ENCODE measurements around the gene ATG7.
"Not testable (repeated sequence)": the region's sequence is repeated elsewhere in the genome, so short reads cannot be mapped to it uniquely, and the experiment has no call there.

The ATG7 gene

DNA sequence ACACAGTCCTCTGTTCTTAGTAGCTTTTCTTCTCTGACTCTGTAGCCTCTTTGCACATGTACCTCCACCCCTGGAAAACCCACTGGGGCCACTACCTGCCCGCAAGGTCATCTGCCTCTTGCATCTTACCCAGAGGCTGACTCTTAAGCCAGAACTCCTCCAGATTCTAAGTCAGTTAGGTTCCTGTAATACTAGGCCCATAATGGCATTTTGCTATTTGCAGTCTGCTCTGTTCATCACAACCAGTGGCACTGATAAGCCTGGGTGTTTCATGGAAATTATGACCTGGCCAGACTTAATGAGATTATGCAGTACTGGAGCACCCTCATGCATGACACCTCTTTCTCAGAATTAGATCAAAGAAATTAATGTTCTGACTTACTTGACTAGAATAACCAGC, 31.7 kb upstream of the ATG7 start:
- Histone ChIP-seq H3K9ac (ENCODE audit: low read length) (no peak overlapping the region), H3K36me3 (ENCODE audit: control insufficient read depth, insufficient read depth, low read length) (no peaks in the 10 kb centered on the region), H3K4me3 (ENCODE audit: low read length) (no peak overlapping the region), H3K4me1 (ENCODE audit: control insufficient read depth, insufficient read depth, low read length) (no peaks in the 10 kb centered on the region), H3K27me3 (ENCODE audit: control insufficient read depth, insufficient read depth, low read length) (no peaks in the 10 kb centered on the region), H3K27ac (ENCODE audit: low read depth, low read length) (no peak overlapping the region)

DNA sequence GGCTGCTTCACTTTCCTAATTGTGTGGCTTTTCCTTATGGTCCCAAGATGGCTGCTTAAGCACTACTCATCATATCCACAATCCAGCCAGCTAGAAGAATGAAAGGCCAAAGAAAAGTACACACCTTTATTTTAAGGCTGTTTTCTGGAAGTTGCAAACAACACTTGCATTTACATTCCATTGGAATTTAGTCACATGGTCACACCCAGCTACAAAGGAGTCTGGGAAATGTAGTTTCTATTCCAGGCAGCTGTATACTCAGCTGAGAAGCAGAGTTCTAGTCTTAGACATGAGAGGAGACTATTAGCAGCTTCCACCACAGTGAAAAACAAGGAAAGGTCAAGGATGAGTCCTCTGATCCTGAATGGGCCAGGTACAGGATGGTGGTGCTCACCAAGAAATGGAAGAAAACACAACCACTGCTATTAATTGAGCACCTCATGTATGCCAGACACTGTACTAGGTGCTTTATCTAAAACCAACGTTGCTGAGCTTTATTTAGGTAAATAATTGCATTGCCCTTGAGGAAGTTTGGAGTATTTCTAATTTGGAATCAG, 28.0 kb upstream of the ATG7 start:
- Histone ChIP-seq H3K27ac (ENCODE audit: low read depth, low read length) (no peak overlapping the region), H3K9ac (ENCODE audit: low read length) (no peak overlapping the region), H3K4me1 (ENCODE audit: control insufficient read depth, insufficient read depth, low read length) (no peaks in the 10 kb centered on the region), H3K27me3 (ENCODE audit: control insufficient read depth, insufficient read depth, low read length) (no peaks in the 10 kb centered on the region), H3K4me3 (ENCODE audit: low read length) (no peak overlapping the region), H3K36me3 (ENCODE audit: control insufficient read depth, insufficient read depth, low read length) (no peaks in the 10 kb centered on the region)

DNA sequence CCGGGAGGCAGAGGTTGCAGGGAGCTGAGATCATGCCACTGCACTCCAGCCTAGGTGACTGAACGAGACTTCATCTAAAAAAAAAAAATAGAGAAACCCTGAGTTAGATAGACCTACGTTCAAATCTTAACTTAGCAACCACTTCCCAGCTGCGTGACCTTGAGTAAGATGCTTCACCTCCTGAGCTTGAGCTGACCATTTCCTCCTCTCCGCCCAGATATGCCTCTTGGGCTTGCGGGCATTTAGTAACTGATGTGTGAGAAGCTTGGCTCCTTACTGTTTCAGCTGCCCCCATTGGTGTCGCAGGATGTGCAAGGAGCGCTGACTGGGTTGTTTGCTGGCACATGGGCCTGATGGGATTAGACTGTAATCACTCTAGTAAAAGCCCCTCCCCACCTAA, 26.9 kb upstream of the ATG7 start:
- no peak overlapping the region for H3K9ac ChIP-seq (ENCODE audit: low read length)
- H3K4me1 ChIP-seq (ENCODE audit: control insufficient read depth, insufficient read depth, low read length) = no peaks in the 10 kb centered on the region
- no peaks in the 10 kb centered on the region for H3K27me3 ChIP-seq (ENCODE audit: control insufficient read depth, insufficient read depth, low read length)
- H3K36me3 ChIP-seq (ENCODE audit: control insufficient read depth, insufficient read depth, low read length) = no peaks in the 10 kb centered on the region
- no peak overlapping the region for H3K27ac ChIP-seq (ENCODE audit: low read depth, low read length)
- no peak overlapping the region for H3K4me3 ChIP-seq (ENCODE audit: low read length)

DNA sequence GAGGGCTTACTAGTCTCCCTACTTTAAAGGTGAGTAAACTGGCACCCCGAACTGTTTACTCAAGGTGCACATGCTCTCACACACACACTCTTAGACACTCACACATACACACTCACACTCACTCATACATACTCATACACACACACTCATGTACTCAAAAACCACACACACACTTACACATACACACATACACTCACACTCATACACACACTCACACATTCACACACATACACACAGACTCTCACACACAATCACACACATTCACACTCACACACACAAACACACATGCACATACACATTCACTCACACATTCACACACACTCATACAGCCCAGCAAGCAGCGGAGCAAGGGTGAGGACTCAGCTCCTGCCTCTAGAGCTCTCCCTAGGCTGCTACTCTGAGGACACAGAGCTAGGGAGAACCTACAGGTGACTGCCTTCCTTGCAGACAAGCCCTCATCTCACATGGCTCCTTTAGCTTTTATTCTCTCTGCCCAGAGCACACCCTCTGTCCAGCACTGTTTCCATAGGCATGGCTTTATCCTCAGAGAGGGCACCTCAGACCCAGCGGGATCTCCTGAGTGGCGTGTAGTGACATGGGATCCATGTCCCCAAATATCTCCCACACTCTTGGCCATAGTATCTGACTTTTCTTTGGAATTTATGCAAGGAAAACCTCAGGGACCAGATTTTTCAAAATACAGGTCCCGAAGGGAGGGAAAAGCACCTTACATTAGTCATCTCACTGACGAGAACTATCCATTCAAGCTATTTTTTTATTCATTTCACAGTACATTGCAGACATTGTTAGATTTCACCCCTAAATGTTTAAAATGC, 26.2 kb upstream of the ATG7 start:
- no peaks in the 10 kb centered on the region for H3K4me1 ChIP-seq (ENCODE audit: control insufficient read depth, insufficient read depth, low read length)
- H3K9ac ChIP-seq (ENCODE audit: low read length) = no peak overlapping the region
- no peak overlapping the region for H3K4me3 ChIP-seq (ENCODE audit: low read length)
- no peaks in the 10 kb centered on the region for H3K27me3 ChIP-seq (ENCODE audit: control insufficient read depth, insufficient read depth, low read length)
- no peaks in the 10 kb centered on the region for H3K36me3 ChIP-seq (ENCODE audit: control insufficient read depth, insufficient read depth, low read length)
- H3K27ac ChIP-seq (ENCODE audit: low read depth, low read length) = no peak overlapping the region

DNA sequence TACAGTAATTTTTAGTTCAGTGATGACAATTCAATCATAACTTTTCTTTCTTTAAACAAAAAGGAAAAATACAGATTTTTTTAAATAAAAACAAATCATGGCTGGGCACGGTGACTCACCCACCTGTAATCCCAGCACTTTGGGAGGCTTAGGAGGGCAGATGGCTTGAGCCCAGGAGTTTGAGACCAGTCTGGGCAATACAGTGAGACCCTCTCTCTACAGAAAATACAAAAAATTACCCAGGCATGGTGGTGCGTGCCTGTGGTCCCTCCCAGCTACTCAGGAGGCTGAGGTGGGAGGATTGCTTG, 25.6 kb upstream of the ATG7 start:
- Histone ChIP-seq H3K36me3 (ENCODE audit: control insufficient read depth, insufficient read depth, low read length) (no peaks in the 10 kb centered on the region), H3K9ac (ENCODE audit: low read length) (no peak overlapping the region), H3K4me3 (ENCODE audit: low read length) (no peak overlapping the region), H3K4me1 (ENCODE audit: control insufficient read depth, insufficient read depth, low read length) (no peaks in the 10 kb centered on the region), H3K27ac (ENCODE audit: low read depth, low read length) (no peak overlapping the region), H3K27me3 (ENCODE audit: control insufficient read depth, insufficient read depth, low read length) (no peaks in the 10 kb centered on the region)

DNA sequence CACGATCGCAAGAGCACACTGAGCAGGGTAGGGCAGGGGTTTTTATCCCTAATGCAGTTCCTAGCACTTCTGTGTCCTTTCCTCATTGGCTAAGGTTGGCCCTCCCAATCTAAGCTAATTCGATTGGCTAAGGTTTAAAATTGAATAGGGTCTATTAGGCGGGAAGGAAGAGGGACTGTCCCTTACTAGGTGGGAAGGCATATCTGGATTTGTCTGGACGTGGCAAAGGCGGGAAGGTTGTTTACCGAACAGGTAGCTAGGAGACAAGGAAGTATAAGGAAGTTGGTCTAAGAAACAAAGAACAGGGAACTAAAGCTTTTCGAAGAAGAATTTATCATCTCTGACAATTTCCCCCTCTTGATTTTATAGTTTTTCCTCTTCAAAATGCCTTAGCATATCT, 24.8 kb upstream of the ATG7 start:
- Histone ChIP-seq H3K27ac (ENCODE audit: low read depth, low read length) (no peak overlapping the region), H3K4me3 (ENCODE audit: low read length) (no peak overlapping the region), H3K9ac (ENCODE audit: low read length) (no peak overlapping the region), H3K4me1 (ENCODE audit: control insufficient read depth, insufficient read depth, low read length) (no peaks in the 10 kb centered on the region), H3K36me3 (ENCODE audit: control insufficient read depth, insufficient read depth, low read length) (no peaks in the 10 kb centered on the region), H3K27me3 (ENCODE audit: control insufficient read depth, insufficient read depth, low read length) (no peaks in the 10 kb centered on the region)

DNA sequence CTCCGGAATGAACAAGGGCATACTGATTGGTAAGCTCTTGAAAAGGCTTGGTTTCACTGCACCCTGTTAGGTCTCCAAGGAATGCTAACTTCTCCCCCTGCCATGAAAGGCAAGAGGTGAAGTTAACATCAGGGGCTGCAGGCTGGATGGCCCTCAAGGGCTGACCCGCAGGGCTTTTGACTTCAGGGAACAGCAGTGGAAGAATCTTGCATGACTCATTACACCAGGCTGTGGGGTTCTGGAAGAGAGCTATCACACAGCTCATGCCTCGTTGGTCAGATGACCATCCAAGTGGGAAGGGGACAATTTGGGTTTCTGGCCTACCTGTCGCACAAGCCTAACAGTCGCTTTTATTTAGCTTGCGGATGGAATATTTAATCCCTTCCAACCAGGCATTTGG, 23.6 kb upstream of the ATG7 start:
- H3K27ac ChIP-seq (ENCODE audit: low read depth, low read length) = no peak overlapping the region
- no peaks in the 10 kb centered on the region for H3K27me3 ChIP-seq (ENCODE audit: control insufficient read depth, insufficient read depth, low read length)
- no peak overlapping the region for H3K4me3 ChIP-seq (ENCODE audit: low read length)
- no peaks in the 10 kb centered on the region for H3K4me1 ChIP-seq (ENCODE audit: control insufficient read depth, insufficient read depth, low read length)
- H3K36me3 ChIP-seq (ENCODE audit: control insufficient read depth, insufficient read depth, low read length) = no peaks in the 10 kb centered on the region
- H3K9ac ChIP-seq (ENCODE audit: low read length) = no peak overlapping the region

DNA sequence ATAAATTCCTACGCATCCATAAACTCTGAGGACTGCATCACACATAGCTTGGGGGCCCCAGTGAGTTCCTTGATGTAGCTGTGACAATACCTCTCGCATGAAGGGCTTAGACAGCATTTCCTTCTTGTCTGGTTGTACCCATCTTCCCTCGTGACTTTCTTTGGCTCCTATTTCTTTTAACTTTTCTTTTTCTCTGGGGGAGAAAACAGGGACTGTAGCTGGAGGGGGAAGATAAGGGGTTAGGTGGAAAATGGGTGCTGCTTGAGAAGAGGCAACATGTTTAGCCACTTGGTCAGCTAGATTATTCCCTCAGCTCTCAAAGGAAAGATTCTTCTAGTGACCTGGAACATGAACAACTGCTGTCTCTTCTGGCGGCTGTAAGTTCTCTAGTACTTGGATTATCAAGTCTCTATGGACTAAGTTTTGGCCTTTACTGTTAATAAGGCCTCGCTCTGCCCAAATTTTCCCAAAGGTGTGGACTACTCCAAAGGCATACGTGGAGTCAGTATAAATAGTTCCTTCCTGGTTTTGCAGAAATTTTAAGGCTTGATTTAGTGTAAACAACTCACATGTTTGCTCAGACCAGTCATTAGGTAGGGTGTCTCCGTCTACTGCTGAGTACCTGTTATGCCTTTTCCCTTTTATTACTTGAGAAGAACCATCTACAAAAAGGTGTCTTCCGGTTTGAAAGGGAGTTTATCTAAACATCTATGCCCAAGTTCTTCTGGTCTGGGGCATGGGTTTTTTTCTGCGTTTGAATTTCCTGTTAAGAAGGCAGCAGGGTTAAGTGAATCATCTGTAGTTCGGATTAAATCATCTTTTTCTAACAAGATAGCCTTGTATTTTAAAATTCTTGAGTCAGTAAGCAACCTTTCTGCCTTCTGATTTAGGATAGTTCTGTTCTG, 21.0 kb upstream of the ATG7 start:
- Histone ChIP-seq H3K4me1 (ENCODE audit: control insufficient read depth, insufficient read depth, low read length) (no peaks in the 10 kb centered on the region), H3K36me3 (ENCODE audit: control insufficient read depth, insufficient read depth, low read length) (no peaks in the 10 kb centered on the region), H3K27ac (ENCODE audit: low read depth, low read length) (no peak overlapping the region), H3K27me3 (ENCODE audit: control insufficient read depth, insufficient read depth, low read length) (no peaks in the 10 kb centered on the region), H3K9ac (ENCODE audit: low read length) (no peak overlapping the region), H3K4me3 (ENCODE audit: low read length) (no peak overlapping the region)

DNA sequence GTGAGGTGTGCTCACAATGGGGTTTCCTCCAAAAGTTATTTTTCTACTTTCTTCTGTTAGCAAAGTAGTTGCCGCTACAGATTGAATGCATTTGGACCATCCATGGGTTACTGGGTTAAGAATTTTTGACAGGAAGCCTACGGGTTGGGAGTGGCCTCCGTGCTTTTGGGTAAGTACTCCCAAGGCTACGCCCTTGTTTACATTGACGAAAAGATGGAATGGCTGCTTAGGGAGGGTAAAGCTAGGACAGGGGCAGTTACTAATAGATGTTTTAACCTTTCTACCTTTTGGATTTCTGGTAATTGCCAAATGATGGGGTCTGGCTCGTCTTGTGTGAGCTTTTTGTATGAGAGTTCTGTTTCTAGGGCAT, 20.4 kb upstream of the ATG7 start:
- H3K4me1 ChIP-seq (ENCODE audit: control insufficient read depth, insufficient read depth, low read length) = no peaks in the 10 kb centered on the region
- H3K9ac ChIP-seq (ENCODE audit: low read length) = no peak overlapping the region
- no peak overlapping the region for H3K27ac ChIP-seq (ENCODE audit: low read depth, low read length)
- no peaks in the 10 kb centered on the region for H3K36me3 ChIP-seq (ENCODE audit: control insufficient read depth, insufficient read depth, low read length)
- H3K27me3 ChIP-seq (ENCODE audit: control insufficient read depth, insufficient read depth, low read length) = no peaks in the 10 kb centered on the region
- no peak overlapping the region for H3K4me3 ChIP-seq (ENCODE audit: low read length)

DNA sequence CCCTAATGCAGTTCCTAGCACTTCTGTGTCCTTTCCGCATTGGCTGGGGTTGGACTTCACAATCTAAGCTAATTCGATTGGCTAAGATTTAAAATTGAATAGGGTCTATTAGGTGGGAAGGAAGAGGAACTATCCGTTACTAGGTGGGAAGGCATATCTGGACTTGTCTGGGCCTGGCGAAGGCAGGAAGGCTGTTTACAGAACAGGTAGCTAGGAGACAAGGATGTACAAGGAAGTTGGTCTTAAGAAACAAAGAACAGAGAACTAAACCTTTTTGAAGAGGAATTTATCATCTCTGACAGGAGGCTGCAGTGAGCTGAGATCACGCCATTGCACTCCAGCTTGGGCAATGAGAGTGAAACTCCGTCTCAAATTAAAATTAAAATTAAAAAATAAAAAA, 17.3 kb upstream of the ATG7 start:
- H3K36me3 ChIP-seq (ENCODE audit: control insufficient read depth, insufficient read depth, low read length) = peaks cover 11% of the 10 kb centered on the region
- H3K27ac ChIP-seq (ENCODE audit: low read depth, low read length) = no peak overlapping the region
- no peak overlapping the region for H3K4me3 ChIP-seq (ENCODE audit: low read length)
- H3K9ac ChIP-seq (ENCODE audit: low read length) = no peak overlapping the region
- no peaks in the 10 kb centered on the region for H3K27me3 ChIP-seq (ENCODE audit: control insufficient read depth, insufficient read depth, low read length)
- H3K4me1 ChIP-seq (ENCODE audit: control insufficient read depth, insufficient read depth, low read length) = no peaks in the 10 kb centered on the region

DNA sequence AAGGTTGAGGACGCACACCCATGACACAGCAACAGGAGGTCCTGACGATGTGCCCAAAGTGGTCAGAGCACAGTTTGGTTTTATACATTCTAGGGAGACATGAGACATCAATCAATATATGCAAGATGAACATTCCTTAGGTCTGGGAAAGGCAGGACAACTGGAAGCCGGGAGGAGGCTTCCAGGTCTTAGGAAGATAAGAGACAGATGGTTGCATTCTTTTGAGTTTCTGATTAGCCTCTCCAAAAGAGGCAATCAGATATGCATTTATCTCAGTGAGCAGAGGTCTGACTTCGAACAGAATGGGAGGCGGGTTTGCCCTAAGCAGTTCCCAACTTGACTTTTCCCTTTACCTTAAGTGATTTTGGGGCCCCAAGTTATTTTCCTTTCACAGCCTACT, 16.7 kb upstream of the ATG7 start:
- H3K9ac ChIP-seq (ENCODE audit: low read length); H3K4me1 ChIP-seq (ENCODE audit: control insufficient read depth, insufficient read depth, low read length); H3K27ac ChIP-seq (ENCODE audit: low read depth, low read length); H3K4me3 ChIP-seq (ENCODE audit: low read length); H3K27me3 ChIP-seq (ENCODE audit: control insufficient read depth, insufficient read depth, low read length): not testable (repeated sequence)
- H3K36me3 ChIP-seq (ENCODE audit: control insufficient read depth, insufficient read depth, low read length) = peaks cover 12% of the 10 kb centered on the region

DNA sequence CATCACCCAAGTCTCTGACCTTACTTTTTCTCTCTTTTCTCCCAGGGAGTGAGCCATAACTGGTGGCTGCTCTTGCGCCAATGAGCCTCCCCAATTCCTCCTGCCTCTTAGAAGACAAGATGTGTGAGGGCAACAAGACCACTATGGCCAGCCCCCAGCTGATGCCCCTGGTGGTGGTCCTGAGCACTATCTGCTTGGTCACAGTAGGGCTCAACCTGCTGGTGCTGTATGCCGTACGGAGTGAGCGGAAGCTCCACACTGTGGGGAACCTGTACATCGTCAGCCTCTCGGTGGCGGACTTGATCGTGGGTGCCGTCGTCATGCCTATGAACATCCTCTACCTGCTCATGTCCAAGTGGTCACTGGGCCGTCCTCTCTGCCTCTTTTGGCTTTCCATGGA, 13.2 kb upstream of the ATG7 start:
- H3K4me1 ChIP-seq (ENCODE audit: control insufficient read depth, insufficient read depth, low read length) = no peaks in the 10 kb centered on the region
- H3K9ac ChIP-seq (ENCODE audit: low read length) = no peak overlapping the region
- peaks cover 14% of the 10 kb centered on the region for H3K36me3 ChIP-seq (ENCODE audit: control insufficient read depth, insufficient read depth, low read length)
- H3K27ac ChIP-seq (ENCODE audit: low read depth, low read length) = no peak overlapping the region
- H3K4me3 ChIP-seq (ENCODE audit: low read length) = no peak overlapping the region
- H3K27me3 ChIP-seq (ENCODE audit: control insufficient read depth, insufficient read depth, low read length) = no peaks in the 10 kb centered on the region

Measured in rectal smooth muscle tissue (tissue), 1 donor.